Motor neuron (in vitro differentiated cells): Measurements from ENCODE around the gene BICC1. TPM values are rescaled to one million over a fixed set of nuclear protein-coding genes. Genes with fewer than 3 reads are reported as not detected.

Experiments
- ATAC-seq, 8 experiments: fragments of 200-7000 bp; cut with Tn5 transposase; replicated peaks in 6 of 8; 2 replicates each; pipeline ENCODE4 v1.8.0; 2021; ENCODE audit warnings: mild to moderate bottlenecking in 8 of 8, moderate library complexity in 8 of 8
- H3K27ac ChIP-seq, 2 donors: fragments of 250-450 bp; sonication (Bioruptor Pico); 2 replicates each; pipeline ENCODE4 v1.9.0; 2021; ENCODE audit warnings: antibody characterized with exemption in 2 of 2, mild to moderate bottlenecking in 2 of 2, moderate library complexity in 1 of 2
- H3K4me1 ChIP-seq, 2 donors: fragments of 250-450 bp; sonication (Bioruptor Pico); replicated peaks in 1 of 2; 2 replicates each; pipeline ENCODE4 v1.6.1; 2021; ENCODE audit warnings: antibody characterized with exemption in 2 of 2, mild to moderate bottlenecking in 2 of 2, moderate library complexity in 1 of 2
- H3K4me3 ChIP-seq, 5 donors: fragments of 250-450 bp; sonication (Bioruptor Pico); 2 replicates each; pipeline ENCODE4 v1.9.0; 2021; ENCODE audit warnings: antibody characterized with exemption in 5 of 5, mild to moderate bottlenecking in 5 of 5, moderate library complexity in 4 of 5
- WGBS, 10 experiments: fragments of 450-650 bp; shearing (Covaris generic); methylation state at CpG; one replicate each; pipeline ENCODE4 v1.0.0; 2022; 5-methylcytosine and 5-hydroxymethylcytosine counted together
- in situ Hi-C, 9 experiments: fragments of 400-800 bp; cut with MboI; loops; one replicate each; pipeline ENCODE4 v1.15.0; 2021; ENCODE audit warnings: low sequenced_read_pairs in 9 of 9, low pct_unique_long_range_greater_than_20kb in 2 of 9; ENCODE audit not compliant: unreplicated experiment in 9 of 9
- total RNA-seq, 8 experiments: library from RNA; unstranded; fragments of 300-600 nt; gene quantifications; 2 replicates each; pipeline versions ENCODE4 v1.2.3 to v1.2.4, GENCODE V29; 2022

Gene BICC1
- total RNA-seq, 8 experiments from 2014 or later = 0.15 to 28.2 (median 3.2) TPM

GRCh38 chr10:58779594-58779993, 266.9 kb downstream of the BICC1 start:
- H3K4me3 ChIP-seq = no peak overlapping the region
- H3K27ac ChIP-seq = no peak overlapping the region
- ATAC-seq = no peak
- in situ Hi-C loops = loop anchor here in 3 of 9 experiments (25.0 kb wide), 4 partner anchors 408 to 833 kb away; partner anchors contain the start of gene PHYHIPL (in 1 of the 3)
- peaks cover 0 to 7% of the 10 kb centered on the region in 2 donors for H3K4me1 ChIP-seq
- WGBS, 10 experiments = 14 to 100% (median 85%) methylated on average over 4 to 5 of the region's 5 CpGs

GRCh38 chr10:58780476-58780875, 267.8 kb downstream of the BICC1 start:
- no peak for ATAC-seq
- Histone ChIP-seq H3K4me3 (no peak overlapping the region), H3K4me1 (peaks cover 0 to 7% of the 10 kb centered on the region in 2 donors), H3K27ac (no peak overlapping the region)
- in situ Hi-C loops = loop anchor here in 3 of 9 experiments (10.0 to 25.0 kb wide), 5 partner anchors 164 to 832 kb away; partner anchors contain the start of gene PHYHIPL (in 1 of the 3)

GRCh38 chr10:58781873-58782488, 269.3 kb downstream of the BICC1 start:
- no peak overlapping the region for H3K4me3 ChIP-seq
- WGBS, 10 experiments = 0 to 67% (median 9%) methylated on average over 1 to 5 of the region's 5 CpGs; no CpG with 5 or more reads in 1 of the 10 experiments
- ATAC-seq = peak in 7 of 8 experiments; percentile 49 to 69 (median 56)
- H3K27ac ChIP-seq = no peak overlapping the region
- H3K4me1 ChIP-seq = peaks cover 0 to 7% of the 10 kb centered on the region in 2 donors
- in situ Hi-C loops = loop anchor here in 3 of 9 experiments (10.0 to 25.0 kb wide), 5 partner anchors 163 to 830 kb away; partner anchors contain the start of gene PHYHIPL (in 1 of the 3)

GRCh38 chr10:58782876-58783851, 270.5 kb downstream of the BICC1 start:
- H3K4me3 ChIP-seq = no peak overlapping the region
- H3K4me1 ChIP-seq = peaks cover 0 to 7% of the 10 kb centered on the region in 2 donors
- in situ Hi-C loops = loop anchor here in 3 of 9 experiments (10.0 to 25.0 kb wide), 5 partner anchors 162 to 829 kb away; partner anchors contain the start of gene PHYHIPL (in 1 of the 3)
- WGBS, 10 experiments = 0 to 100% (median 76%) methylated on average over 1 to 2 of the region's 4 CpGs; no CpG with 5 or more reads in 4 of the 10 experiments
- H3K27ac ChIP-seq = no peak overlapping the region
- ATAC-seq = no peak

GRCh38 chr10:58784361-58784760, 271.7 kb downstream of the BICC1 start:
- Histone ChIP-seq H3K4me3 (no peak overlapping the region), H3K27ac (no peak overlapping the region), H3K4me1 (peaks cover 0 to 7% of the 10 kb centered on the region in 2 donors)
- 44 to 100% (median 87%) methylated on average over 1 to 4 of the region's 4 CpGs for WGBS, 10 experiments
- ATAC-seq = no peak
- in situ Hi-C loops = loop anchor here in 3 of 9 experiments (10.0 to 25.0 kb wide), 5 partner anchors 160 to 828 kb away; partner anchors contain the start of gene PHYHIPL (in 1 of the 3)

GRCh38 chr10:58785354-58785753, 272.7 kb downstream of the BICC1 start:
- WGBS, 10 experiments = 77 to 100% (median 94%) methylated on average over 1 to 3 of the region's 3 CpGs; no CpG with 5 or more reads in 1 of the 10 experiments
- ATAC-seq = no peak
- H3K27ac ChIP-seq = no peak overlapping the region
- in situ Hi-C loops = loop anchor here in 3 of 9 experiments (10.0 to 25.0 kb wide), 5 partner anchors 159 to 827 kb away; partner anchors contain the start of gene PHYHIPL (in 1 of the 3)
- H3K4me3 ChIP-seq = no peak overlapping the region
- peaks cover 0 to 7% of the 10 kb centered on the region in 2 donors for H3K4me1 ChIP-seq

GRCh38 chr10:58791137-58791536, 278.5 kb downstream of the BICC1 start:
- Histone ChIP-seq H3K27ac (no peak overlapping the region), H3K4me1 (peaks cover 10 to 14% of the 10 kb centered on the region in 2 donors), H3K4me3 (no peak overlapping the region)
- no peak for ATAC-seq
- in situ Hi-C loops = loop anchor here in 3 of 9 experiments (25.0 kb wide), 4 partner anchors 396 to 821 kb away; partner anchors contain the start of gene PHYHIPL (in 1 of the 3)
- 50 to 100% (median 95%) methylated on average over 1 to 6 of the region's 6 CpGs; no CpG with 5 or more reads in 1 of the 10 experiments for WGBS, 10 experiments

- Histone ChIP-seq H3K4me1 (peaks cover 17 to 38% of the 10 kb centered on the region in 2 donors), H3K27ac (peak overlapping the region; percentile 73 to 83), H3K4me3 (no peak overlapping the region)
- peak in 5 of 8 experiments; percentile 13 to 64 (median 44) for ATAC-seq
- in situ Hi-C loops = loop anchor here in 3 of 9 experiments (25.0 kb wide), 4 partner anchors 392 to 817 kb away; partner anchors contain the start of gene PHYHIPL (in 1 of the 3)
Measured at GRCh38 chr10:58795560-58795959, 282.9 kb downstream of the BICC1 start.

- peaks cover 17 to 38% of the 10 kb centered on the region in 2 donors for H3K4me1 ChIP-seq
- H3K4me3 ChIP-seq = peak overlapping the region; percentile 8 to 23 (median 10)
- peak in 5 of 8 experiments; percentile 92 to 97 (median 96) for ATAC-seq
- in situ Hi-C loops = loop anchor here in 3 of 9 experiments (25.0 kb wide), 4 partner anchors 391 to 816 kb away; partner anchors contain the start of gene PHYHIPL (in 1 of the 3)
- peak overlapping the region; percentile 73 to 83 for H3K27ac ChIP-seq
- 23 to 94% (median 41%) methylated on average over 1 to 6 of the region's 7 CpGs; no CpG with 5 or more reads in 2 of the 10 experiments for WGBS, 10 experiments
Measured at GRCh38 chr10:58796242-58796641, 283.6 kb downstream of the BICC1 start.

- peaks cover 17 to 38% of the 10 kb centered on the region in 2 donors for H3K4me1 ChIP-seq
- in situ Hi-C loops = loop anchor here in 3 of 9 experiments (25.0 kb wide), 4 partner anchors 390 to 815 kb away; partner anchors contain the start of gene PHYHIPL (in 1 of the 3)
- peak overlapping the region; percentile 73 to 83 for H3K27ac ChIP-seq
- WGBS, 10 experiments = 6 to 67% (median 37%) methylated on average over 3 to 4 of the region's 4 CpGs; no CpG with 5 or more reads in 1 of the 10 experiments
- H3K4me3 ChIP-seq = peak overlapping the region in 4 of 5 donors; percentile 10 to 23 (median 14)
- ATAC-seq = peak in 5 of 8 experiments; percentile 19 to 57 (median 50)
Measured at GRCh38 chr10:58796824-58797223, 284.2 kb downstream of the BICC1 start.

GRCh38 chr10:58797356-58797755, 284.7 kb downstream of the BICC1 start:
- Histone ChIP-seq H3K27ac (peak overlapping the region in 1 of 2 donors; percentile 83), H3K4me3 (no peak overlapping the region), H3K4me1 (peaks cover 17 to 38% of the 10 kb centered on the region in 2 donors)
- in situ Hi-C loops = loop anchor here in 3 of 9 experiments (25.0 kb wide), 4 partner anchors 390 to 815 kb away; partner anchors contain the start of gene PHYHIPL (in 1 of the 3)
- peak in 1 of 8 experiments; percentile 9 for ATAC-seq

GRCh38 chr10:58802047-58802446, 289.4 kb downstream of the BICC1 start:
- 15 to 100% (median 82%) methylated on average over 1 of the region's 1 CpG for WGBS, 10 experiments
- ATAC-seq = no peak
- in situ Hi-C loops = no loop called here
- Histone ChIP-seq H3K4me1 (peaks cover 6 to 28% of the 10 kb centered on the region in 2 donors), H3K27ac (no peak overlapping the region), H3K4me3 (no peak overlapping the region)
